Panc1 (cell line): ENCODE data around the gene LAMA5.

Experiments
- CTCF ChIP-seq: fragments of 450-650 bp; IDR thresholded peaks from 2 replicates; pipeline ENCODE4 v1.5.1; 2017; ENCODE audit warnings: mild to moderate bottlenecking
- SIN3A ChIP-seq: IDR thresholded peaks from 2 replicates; pipeline ENCODE4 v1.6.1; 2012; ENCODE audit warnings: low read depth, mild to moderate bottlenecking, low read length, moderate library complexity, borderline replicate concordance; ENCODE audit not compliant: insufficient read depth

- TF ChIP-seq CTCF (no peak), SIN3A (peak; percentile 62; the same call in 1 of the 2 replicates)
These were observed 559 bp downstream of the LAMA5 start for GRCh38 chr20:62366370-62367135.
